Progenitor cell of endocrine pancreas (in vitro differentiated cells): Measurements from ENCODE around the gene HILPDA. TPM values are rescaled to one million over a fixed set of nuclear protein-coding genes. Genes with fewer than 3 reads are reported as not detected.
A peak's percentile ranks its signal among the peaks of the same experiment; 100 is the strongest.
"Not testable (repeated sequence)": the region's sequence is repeated elsewhere in the genome, so short reads cannot be mapped to it uniquely, and the experiment has no call there.

ENCODE experiments used
- DNase-seq: peaks from one replicate; pipeline ENCODE4 v3.0.0; 2021; ENCODE audit warnings: low spot score; ENCODE audit not compliant: unreplicated experiment
- H3K27ac Mint-ChIP-seq: 2 replicates; pipeline ENCODE4 v1.8.0; 2021; ENCODE audit warnings: mild to moderate bottlenecking, moderate library complexity, mixed read lengths
- H3K27me3 Mint-ChIP-seq: 2 replicates; pipeline ENCODE4 v1.8.0; 2021; ENCODE audit warnings: mixed read lengths
- H3K36me3 Mint-ChIP-seq: 2 replicates; pipeline ENCODE4 v1.8.0; 2022; ENCODE audit warnings: mixed read lengths; ENCODE audit not compliant: insufficient read depth
- H3K4me1 Mint-ChIP-seq: 2 replicates; pipeline ENCODE4 v1.8.0; 2021; ENCODE audit warnings: low read depth, mixed read lengths
- H3K4me3 Mint-ChIP-seq: 2 replicates; pipeline ENCODE4 v1.8.0; 2021; ENCODE audit warnings: low read depth, mild to moderate bottlenecking, moderate library complexity, mixed read lengths
- H3K9me3 Mint-ChIP-seq: 2 replicates; pipeline ENCODE4 v1.8.0; 2021; ENCODE audit warnings: low read depth, mixed read lengths
- CTCF ChIP-seq: fragments of 200-600 bp; sonication (generic); IDR thresholded peaks from one replicate; pipeline ENCODE4 v1.5.0; 2021; ENCODE audit warnings: antibody characterized with exemption, mild to moderate bottlenecking; ENCODE audit not compliant: unreplicated experiment
- total RNA-seq: library from RNA; stranded (reverse); gene quantifications from 2 replicates; pipeline ENCODE4 v1.2.1, GENCODE V29; 2021

The HILPDA gene
- total RNA-seq, 1 donor from 2014 or later: 36.8 TPM

DNA sequence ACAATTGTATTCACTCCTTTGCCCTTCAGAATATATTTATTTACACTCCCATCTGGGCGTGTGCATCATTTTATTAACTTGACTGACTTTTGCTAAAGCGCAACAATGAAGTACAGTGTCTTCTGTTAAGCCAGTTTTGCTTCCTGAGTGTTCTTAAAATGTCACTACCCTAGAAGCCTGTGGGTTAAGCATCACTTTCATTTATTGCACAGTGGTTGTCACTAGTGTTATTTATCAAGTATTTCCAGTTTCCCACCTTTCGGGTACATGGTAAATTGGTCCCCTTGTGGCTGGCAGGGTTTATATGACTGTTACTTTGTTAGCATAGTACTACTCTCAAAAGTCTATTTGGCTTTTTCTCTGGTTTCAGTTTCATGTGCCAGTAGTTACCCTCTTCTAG lies 3.3 kb downstream of the HILPDA start:
- no peak overlapping the region for H3K27ac Mint-ChIP-seq
- H3K36me3 Mint-ChIP-seq: peaks cover 18% of the 10 kb centered on the region
- no peak overlapping the region for H3K4me3 Mint-ChIP-seq
- H3K27me3 Mint-ChIP-seq: no peaks in the 10 kb centered on the region
- H3K4me1 Mint-ChIP-seq: peaks cover 29% of the 10 kb centered on the region
- DNase-seq: no peak
- no peak for TF ChIP-seq CTCF
- H3K9me3 Mint-ChIP-seq: no peaks in the 10 kb centered on the region

GRCh38 chr7:128459394-128459878 lies 3.8 kb downstream of the HILPDA start:
- Mint-ChIP-seq H3K27me3 (no peaks in the 10 kb centered on the region), H3K27ac (no peak overlapping the region), H3K36me3 (peaks cover 19% of the 10 kb centered on the region), H3K9me3 (no peaks in the 10 kb centered on the region), H3K4me1 (peaks cover 25% of the 10 kb centered on the region), H3K4me3 (no peak overlapping the region)
- TF ChIP-seq CTCF: peak; percentile 73
- peak; percentile 24 for DNase-seq

DNA sequence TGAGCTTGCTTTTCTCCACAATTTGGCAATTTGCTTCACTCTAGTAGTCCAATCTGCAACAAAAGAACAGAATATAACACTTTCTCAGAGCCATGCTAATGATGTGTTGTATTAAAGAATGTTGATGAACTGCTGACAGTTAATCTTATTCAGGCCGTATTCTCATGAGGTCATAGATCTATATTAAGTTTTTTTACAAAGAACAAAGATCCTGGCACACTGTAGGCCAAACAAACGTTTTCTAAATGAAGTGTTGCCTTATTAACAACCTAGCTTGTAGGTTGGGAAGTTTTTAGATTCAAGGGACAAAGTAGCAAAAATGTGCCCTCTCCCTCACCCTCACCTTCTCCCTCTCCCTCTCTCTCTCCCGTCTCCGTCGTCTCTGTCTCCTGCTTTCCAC lies 6.8 kb downstream of the HILPDA start:
- Mint-ChIP-seq H3K9me3 (no peaks in the 10 kb centered on the region), H3K4me3 (no peak overlapping the region), H3K36me3 (peaks cover 19% of the 10 kb centered on the region), H3K4me1 (peaks cover 15% of the 10 kb centered on the region), H3K27ac (no peak overlapping the region), H3K27me3 (no peaks in the 10 kb centered on the region)
- no peak for TF ChIP-seq CTCF
- DNase-seq: no peak

- Mint-ChIP-seq H3K36me3 (peaks cover 14% of the 10 kb centered on the region), H3K4me1 (peaks cover 11% of the 10 kb centered on the region)
- H3K4me3 Mint-ChIP-seq, H3K27ac Mint-ChIP-seq, H3K9me3 Mint-ChIP-seq, H3K27me3 Mint-ChIP-seq, DNase-seq: not testable (repeated sequence)
Measured at GRCh38 chr7:128463345-128463744, 7.7 kb downstream of the HILPDA start.

GRCh38 chr7:128463933-128464332 lies 8.3 kb downstream of the HILPDA start:
- DNase-seq, H3K9me3 Mint-ChIP-seq, H3K4me1 Mint-ChIP-seq, H3K27me3 Mint-ChIP-seq, H3K4me3 Mint-ChIP-seq: not testable (repeated sequence)
- peak overlapping the region; percentile 88 for H3K27ac Mint-ChIP-seq
- H3K36me3 Mint-ChIP-seq: peaks cover 13% of the 10 kb centered on the region

GRCh38 chr7:128466871-128467270 lies 11.2 kb downstream of the HILPDA start:
- H3K27me3 Mint-ChIP-seq, H3K9me3 Mint-ChIP-seq, DNase-seq, H3K27ac Mint-ChIP-seq, H3K4me1 Mint-ChIP-seq, H3K4me3 Mint-ChIP-seq: not testable (repeated sequence)
- H3K36me3 Mint-ChIP-seq: peaks cover 13% of the 10 kb centered on the region
